IMR-90 (cell line): ENCODE results near the gene LEMD3. TPM values are rescaled to one million over a fixed set of nuclear protein-coding genes. Genes with fewer than 3 reads are reported as not detected.

Experiments
- ATAC-seq: fragments of 200-7000 bp; cut with Tn5 transposase; 2 replicates; pipeline ENCODE4 v1.9.1; 2020; ENCODE audit warnings: low read depth, mild to moderate bottlenecking, moderate library complexity
- BruUV-seq: library from RNA; stranded (reverse); fragments of 400-500 nt; replicated peaks from 2 replicates; lab custom pipeline; 2021; lab: Mats Ljungman, UMichigan
- CTCF ChIA-PET: fragments of 300-600 bp; formaldehyde crosslinking; extraction: SDS; loops from one replicate; lab custom pipeline; 2021; ENCODE audit warnings: antibody characterized with exemption; lab: Yijun Ruan, JAX
- POLR2A ChIA-PET: fragments of 300-600 bp; sonication (Branson Sonifier 250); formaldehyde crosslinking; loops from one replicate; lab custom pipeline; 2022; ENCODE audit warnings: antibody characterized with exemption; ENCODE audit not compliant: unreplicated experiment; lab: Charles Lee
- DNase-seq: peaks from one replicate; pipeline ENCODE4 v3.0.0; 2013
- H2AFZ ChIP-seq: replicated peaks from 2 replicates; pipeline ENCODE3; 2013; ENCODE audit warnings: low read length, mild to moderate bottlenecking; ENCODE audit not compliant: poor library complexity
- H2AK5ac ChIP-seq: 2 replicates; pipeline ENCODE4 v1.6.1; 2013; ENCODE audit warnings: low read depth, low read length, inconsistent platforms
- H2AK9ac ChIP-seq: replicated peaks from 2 replicates; pipeline ENCODE3; 2013; ENCODE audit warnings: mild to moderate bottlenecking, low read depth, low read length, moderate library complexity; ENCODE audit not compliant: poor library complexity
- H2BK120ac ChIP-seq: 2 replicates; pipeline ENCODE4 v1.6.1; 2013; ENCODE audit warnings: low read depth, low read length, inconsistent platforms
- H2BK15ac ChIP-seq: 3 replicates; pipeline ENCODE4 v1.6.1; 2013; ENCODE audit warnings: low read depth, low read length, inconsistent platforms
- H2BK20ac ChIP-seq: 2 replicates; pipeline ENCODE4 v1.6.1; 2013; ENCODE audit warnings: low read depth, mild to moderate bottlenecking, inconsistent platforms, low read length, moderate library complexity
- H2BK5ac ChIP-seq: 2 replicates; pipeline ENCODE4 v1.6.1; 2013; ENCODE audit warnings: mild to moderate bottlenecking, low read depth, low read length, inconsistent platforms; ENCODE audit not compliant: poor library complexity, severe bottlenecking
- H3K14ac ChIP-seq: replicated peaks from 2 replicates; pipeline ENCODE4 v1.6.1; 2013; ENCODE audit warnings: low read depth, low read length, inconsistent platforms
- H3K18ac ChIP-seq: 2 replicates; pipeline ENCODE4 v1.6.1; 2013; ENCODE audit warnings: low read depth, low read length, control low read depth
- H3K23ac ChIP-seq: 2 replicates; pipeline ENCODE4 v1.6.1; 2013; ENCODE audit warnings: low read depth, low read length, inconsistent platforms
- H3K27ac ChIP-seq: 2 replicates; pipeline ENCODE4 v1.5.1; 2013; ENCODE audit warnings: mild to moderate bottlenecking, control low read depth, low read length; ENCODE audit not compliant: insufficient read depth
- H3K27me3 ChIP-seq: 2 replicates; pipeline ENCODE4 v1.6.1; 2013; ENCODE audit warnings: low read length; ENCODE audit not compliant: control insufficient read depth, insufficient read depth
- H3K36me3 ChIP-seq: 2 replicates; pipeline ENCODE4 v1.6.1; 2013; ENCODE audit warnings: low read length, mixed read lengths; ENCODE audit not compliant: control insufficient read depth, insufficient read depth
- H3K4ac ChIP-seq: 2 replicates; pipeline ENCODE4 v1.6.1; 2013; ENCODE audit warnings: low read depth, low read length, inconsistent platforms
- H3K4me1 ChIP-seq: 2 replicates; pipeline ENCODE4 v1.6.1; 2013; ENCODE audit warnings: low read length, mixed read lengths; ENCODE audit not compliant: control insufficient read depth, insufficient read depth
- H3K4me2 ChIP-seq: 2 replicates; pipeline ENCODE4 v1.6.1; 2013; ENCODE audit warnings: low read depth, mild to moderate bottlenecking, control low read depth, low read length, moderate library complexity
- H3K4me3 ChIP-seq: 2 replicates; pipeline ENCODE4 v1.5.1; 2013; ENCODE audit warnings: low read depth, mild to moderate bottlenecking, control low read depth, low read length, moderate library complexity; ENCODE audit not compliant: insufficient read depth
- H3K56ac ChIP-seq: 2 replicates; pipeline ENCODE4 v1.6.1; 2013; ENCODE audit warnings: low read length, inconsistent platforms; ENCODE audit not compliant: insufficient read depth; ENCODE audit errors: extremely low read depth
- H3K79me1 ChIP-seq, 2 experiments: 2 replicates each; pipeline ENCODE4 v1.6.1; 2013; ENCODE audit warnings: low read length in 2 of 2, inconsistent platforms in 1 of 2, low read depth in 1 of 2
- H3K9ac ChIP-seq: 2 replicates; pipeline ENCODE4 v1.6.1; 2013; ENCODE audit warnings: low read depth, low read length, control low read depth
- H3K9me1 ChIP-seq: 2 replicates; pipeline ENCODE4 v1.6.1; 2013; ENCODE audit warnings: low read length, inconsistent platforms; ENCODE audit not compliant: insufficient read depth
- H3K9me3 ChIP-seq: 2 replicates; pipeline ENCODE4 v1.6.1; 2013; ENCODE audit warnings: low read length; ENCODE audit not compliant: control insufficient read depth, insufficient read depth
- H4K20me1 ChIP-seq: 2 replicates; pipeline ENCODE4 v1.6.1; 2013; ENCODE audit warnings: low read length, inconsistent platforms; ENCODE audit not compliant: insufficient read depth
- H4K5ac ChIP-seq: 2 replicates; pipeline ENCODE4 v1.6.1; 2013; ENCODE audit warnings: mild to moderate bottlenecking, low read depth, low read length, control low read depth
- H4K8ac ChIP-seq, 2 experiments: 2 replicates each; pipeline ENCODE4 v1.6.1; 2013; ENCODE audit warnings: low read depth in 2 of 2, low read length in 2 of 2, control low read depth in 1 of 2, inconsistent platforms in 1 of 2
- H4K91ac ChIP-seq: 2 replicates; pipeline ENCODE4 v1.6.1; 2013; ENCODE audit warnings: low read depth, low read length, inconsistent platforms; ENCODE audit not compliant: insufficient read depth
- BHLHE40 ChIP-seq: fragments of 150-350 bp; IDR thresholded peaks from 2 replicates; pipeline ENCODE4 v1.6.1; 2016; ENCODE audit warnings: mild to moderate bottlenecking, low read depth, low read length
- CEBPB ChIP-seq: IDR thresholded peaks from 2 replicates; pipeline ENCODE4 v1.6.1; 2012; ENCODE audit warnings: low read depth, low read length, improper control_type of control experiment
- CHD1 ChIP-seq: IDR thresholded peaks from 2 replicates; pipeline ENCODE4 v1.6.1; 2012; ENCODE audit warnings: low read depth, low read length, improper control_type of control experiment
- FOS ChIP-seq: fragments of 150-350 bp; IDR thresholded peaks from 2 replicates; pipeline ENCODE4 v1.6.1; 2016; ENCODE audit warnings: low read depth, low read length
- MAFK ChIP-seq: IDR thresholded peaks from 2 replicates; pipeline ENCODE4 v1.6.1; 2012; ENCODE audit warnings: low read depth, low read length, improper control_type of control experiment
- MAZ ChIP-seq: IDR thresholded peaks from 2 replicates; pipeline ENCODE4 v1.6.1; 2012; ENCODE audit warnings: low read depth, mild to moderate bottlenecking, low read length, improper control_type of control experiment, moderate library complexity, borderline replicate concordance
- MXI1 ChIP-seq: IDR thresholded peaks from 2 replicates; pipeline ENCODE4 v1.6.1; 2012; ENCODE audit warnings: low read depth, mild to moderate bottlenecking, low read length, moderate library complexity, borderline replicate concordance
- NFE2L2 ChIP-seq: fragments of 150-350 bp; IDR thresholded peaks from 2 replicates; pipeline ENCODE4 v1.6.1; 2016; ENCODE audit warnings: low read depth, mild to moderate bottlenecking, low read length
- POLR2A ChIP-seq: IDR thresholded peaks from 2 replicates; pipeline ENCODE4 v1.6.1; 2012; ENCODE audit warnings: mild to moderate bottlenecking, low read depth, low read length
- RCOR1 ChIP-seq: IDR thresholded peaks from 2 replicates; pipeline ENCODE4 v1.6.1; 2012; ENCODE audit warnings: mild to moderate bottlenecking, low read length, improper control_type of control experiment; ENCODE audit not compliant: insufficient replicate concordance
- RFX5 ChIP-seq: IDR thresholded peaks from 2 replicates; pipeline ENCODE4 v1.8.0; 2012; ENCODE audit warnings: low read depth, mild to moderate bottlenecking, low read length, moderate library complexity
- SMC3 ChIP-seq: fragments of 150-350 bp; IDR thresholded peaks from 2 replicates; pipeline ENCODE4 v1.6.1; 2016; ENCODE audit warnings: low read depth, mild to moderate bottlenecking, antibody characterized with exemption, low read length, moderate library complexity
- USF2 ChIP-seq: fragments of 150-350 bp; IDR thresholded peaks from 2 replicates; pipeline ENCODE4 v1.6.1; 2017; ENCODE audit warnings: mild to moderate bottlenecking, antibody characterized with exemption, low read length, low read depth
- WGBS, 2 experiments: methylation state at CpG; one replicate each; pipeline versions ENCODE4 v1.1.5 to v1.1.7; 2013; ENCODE audit warnings: missing lambda C conversion rate in 2 of 2; ENCODE audit not compliant: insufficient read length in 1 of 2; ENCODE audit errors: extremely low coverage in 2 of 2; 5-methylcytosine and 5-hydroxymethylcytosine counted together
- dilution Hi-C: fragments of 300-500 bp; cut with HindIII; formaldehyde crosslinking; loops from one replicate; pipeline ENCODE4 v1.14.3; 2018; ENCODE audit warnings: low sequenced_read_pairs; ENCODE audit not compliant: unreplicated experiment
- in situ Hi-C: fragments of 300-500 bp; cut with MboI; formaldehyde crosslinking; loops from 3 replicates; pipeline ENCODE4 v1.14.3; 2019; ENCODE audit warnings: low sequenced_read_pairs, inconsistent platforms, mixed read lengths
- intact Hi-C: fragments of 100-400 bp; cut with micrococcal nuclease; formaldehyde crosslinking; loops from 2 replicates; pipeline ENCODE4 v1.10.0; 2022
- polyA plus RNA-seq, 3 experiments: library from polyadenylated mRNA; depleted of rRNA; stranded (reverse); fragments of >200 nt; gene quantifications; 2 replicates each; pipeline ENCODE4 v1.2.3, GENCODE V29; 2012; ENCODE audit warnings: low replicate concordance in 1 of 3
- total RNA-seq: library from RNA; depleted of rRNA; stranded (reverse); fragments of >200 nt; gene quantifications from 2 replicates; pipeline ENCODE4 v1.2.3, GENCODE V29; 2012
- TF ChIP-seq, protein P1 (sequence below): fragments of 150-350 bp; IDR thresholded peaks from 2 replicates; pipeline ENCODE4 v1.6.1; 2016; ENCODE audit warnings: low read depth, mild to moderate bottlenecking, low read length, moderate library complexity, borderline replicate concordance
- TF ChIP-seq, protein P2 (sequence below): conservative IDR thresholded peaks from 2 replicates; pipeline ENCODE4 v1.5.1; 2012; ENCODE audit warnings: mild to moderate bottlenecking, low read depth, low read length, improper control_type of control experiment

The LEMD3 gene
- total and polyA plus RNA-seq, 2 of the 4 experiments (the other 2 are of a cell fraction) = 5.5 to 9.9 TPM

GRCh38 chr12:65296508-65297265 is 127.3 kb downstream of the LEMD3 start:
- H3K27ac ChIP-seq = no peak overlapping the region
- no peaks in the 10 kb centered on the region; the same call in 1 of the 2 replicates for H3K36me3 ChIP-seq
- H2BK5ac ChIP-seq = no peak overlapping the region
- H3K23ac ChIP-seq = no peak overlapping the region
- ChIA-PET POLR2A (no interaction called here), CTCF (no interaction called here)
- H3K4me1 ChIP-seq = peaks cover 6% of the 10 kb centered on the region; the same call in 1 of the 2 replicates
- no peak overlapping the region for H3K4me3 ChIP-seq
- no peak overlapping the region for H2BK120ac ChIP-seq
- H2BK15ac ChIP-seq = no peak overlapping the region
- no peak overlapping the region for H3K9ac ChIP-seq
- H3K4me2 ChIP-seq = no peak overlapping the region
- no peak overlapping the region for H3K14ac ChIP-seq
- peaks cover 30 to 71% of the 10 kb centered on the region in 2 experiments for H3K79me1 ChIP-seq
- H2AK5ac ChIP-seq = no peak overlapping the region
- H4K20me1 ChIP-seq = peaks cover 69% of the 10 kb centered on the region
- H2AK9ac ChIP-seq = no peak overlapping the region
- intact Hi-C loops = no loop called here
- ATAC-seq (no peak), DNase-seq (no peak)
- no peak overlapping the region for H2BK20ac ChIP-seq
- H3K9me3 ChIP-seq = no peaks in the 10 kb centered on the region
- H3K27me3 ChIP-seq = no peaks in the 10 kb centered on the region
- dilution Hi-C loops = no loop called here
- no peak overlapping the region for H4K5ac ChIP-seq
- no CpG with 5 or more reads among the region's 1 CpG for WGBS, 2 experiments
- H2AFZ ChIP-seq = no peak overlapping the region
- BruUV-seq = no TSS peak
- H3K18ac ChIP-seq = no peak overlapping the region
- no peak overlapping the region for H3K4ac ChIP-seq
- H3K9me1 ChIP-seq = peaks cover 12% of the 10 kb centered on the region
- in situ Hi-C loops = loop anchor here (25.0 kb wide), 1 partner anchor 1116 kb away; no protein-coding TSS in a partner anchor
- H3K56ac ChIP-seq = no peak overlapping the region
- no peak overlapping the region for H4K91ac ChIP-seq
- no peak overlapping the region for H4K8ac ChIP-seq
- TF ChIP-seq MXI1 (no peak), MAFK (no peak), RFX5 (no peak), USF2 (no peak), RCOR1 (no peak), MAZ (no peak), POLR2A (no peak), CEBPB (no peak), CHD1 (no peak), FOS (no peak), SMC3 (no peak), NFE2L2 (no peak), BHLHE40 (no peak)
- TF ChIP-seq, protein P1, sequence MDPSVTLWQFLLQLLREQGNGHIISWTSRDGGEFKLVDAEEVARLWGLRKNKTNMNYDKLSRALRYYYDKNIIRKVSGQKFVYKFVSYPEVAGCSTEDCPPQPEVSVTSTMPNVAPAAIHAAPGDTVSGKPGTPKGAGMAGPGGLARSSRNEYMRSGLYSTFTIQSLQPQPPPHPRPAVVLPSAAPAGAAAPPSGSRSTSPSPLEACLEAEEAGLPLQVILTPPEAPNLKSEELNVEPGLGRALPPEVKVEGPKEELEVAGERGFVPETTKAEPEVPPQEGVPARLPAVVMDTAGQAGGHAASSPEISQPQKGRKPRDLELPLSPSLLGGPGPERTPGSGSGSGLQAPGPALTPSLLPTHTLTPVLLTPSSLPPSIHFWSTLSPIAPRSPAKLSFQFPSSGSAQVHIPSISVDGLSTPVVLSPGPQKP = no peak
- TF ChIP-seq, protein P2, sequence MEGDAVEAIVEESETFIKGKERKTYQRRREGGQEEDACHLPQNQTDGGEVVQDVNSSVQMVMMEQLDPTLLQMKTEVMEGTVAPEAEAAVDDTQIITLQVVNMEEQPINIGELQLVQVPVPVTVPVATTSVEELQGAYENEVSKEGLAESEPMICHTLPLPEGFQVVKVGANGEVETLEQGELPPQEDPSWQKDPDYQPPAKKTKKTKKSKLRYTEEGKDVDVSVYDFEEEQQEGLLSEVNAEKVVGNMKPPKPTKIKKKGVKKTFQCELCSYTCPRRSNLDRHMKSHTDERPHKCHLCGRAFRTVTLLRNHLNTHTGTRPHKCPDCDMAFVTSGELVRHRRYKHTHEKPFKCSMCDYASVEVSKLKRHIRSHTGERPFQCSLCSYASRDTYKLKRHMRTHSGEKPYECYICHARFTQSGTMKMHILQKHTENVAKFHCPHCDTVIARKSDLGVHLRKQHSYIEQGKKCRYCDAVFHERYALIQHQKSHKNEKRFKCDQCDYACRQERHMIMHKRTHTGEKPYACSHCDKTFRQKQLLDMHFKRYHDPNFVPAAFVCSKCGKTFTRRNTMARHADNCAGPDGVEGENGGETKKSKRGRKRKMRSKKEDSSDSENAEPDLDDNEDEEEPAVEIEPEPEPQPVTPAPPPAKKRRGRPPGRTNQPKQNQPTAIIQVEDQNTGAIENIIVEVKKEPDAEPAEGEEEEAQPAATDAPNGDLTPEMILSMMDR = no peak
